ENCODE measurements around the gene ZNF423. TPM values are rescaled to one million over a fixed set of nuclear protein-coding genes. Genes with fewer than 3 reads are reported as not detected.
"Not testable (repeated sequence)": the region's sequence is repeated elsewhere in the genome, so short reads cannot be mapped to it uniquely, and the experiment has no call there.

ZNF423 gene
- total RNA-seq, 1 donor from 2014 or later: 19.8 TPM

DNA sequence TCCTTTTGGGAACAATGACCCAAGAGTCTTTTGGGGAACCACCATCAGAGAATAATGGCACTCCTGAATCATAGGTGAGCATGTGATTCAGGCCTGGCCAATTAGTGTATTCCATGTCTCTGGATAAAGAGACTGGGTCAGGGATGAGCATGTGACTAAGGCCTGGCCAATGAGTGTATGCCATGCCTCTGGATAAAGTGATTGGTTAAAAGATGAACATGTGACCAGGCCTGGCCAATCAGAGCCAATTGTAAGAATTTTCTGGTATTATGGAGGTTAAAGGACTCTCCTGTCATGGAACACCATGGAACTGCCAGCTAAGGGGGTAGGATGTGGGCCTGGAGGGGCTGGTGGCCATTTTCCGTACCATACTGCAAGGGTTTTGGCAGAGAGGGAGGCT, 288.0 kb downstream of the ZNF423 start:
- Mint-ChIP-seq H3K9me3 (peaks cover 4% of the 10 kb centered on the region), H3K27me3 (ENCODE audit: low read depth) (no peaks in the 10 kb centered on the region), H3K4me1 (peaks cover 12% of the 10 kb centered on the region), H3K4me3 (no peak overlapping the region), H3K36me3 (peaks cover 3% of the 10 kb centered on the region), H3K27ac (no peak overlapping the region)
- TF ChIP-seq, protein P1, sequence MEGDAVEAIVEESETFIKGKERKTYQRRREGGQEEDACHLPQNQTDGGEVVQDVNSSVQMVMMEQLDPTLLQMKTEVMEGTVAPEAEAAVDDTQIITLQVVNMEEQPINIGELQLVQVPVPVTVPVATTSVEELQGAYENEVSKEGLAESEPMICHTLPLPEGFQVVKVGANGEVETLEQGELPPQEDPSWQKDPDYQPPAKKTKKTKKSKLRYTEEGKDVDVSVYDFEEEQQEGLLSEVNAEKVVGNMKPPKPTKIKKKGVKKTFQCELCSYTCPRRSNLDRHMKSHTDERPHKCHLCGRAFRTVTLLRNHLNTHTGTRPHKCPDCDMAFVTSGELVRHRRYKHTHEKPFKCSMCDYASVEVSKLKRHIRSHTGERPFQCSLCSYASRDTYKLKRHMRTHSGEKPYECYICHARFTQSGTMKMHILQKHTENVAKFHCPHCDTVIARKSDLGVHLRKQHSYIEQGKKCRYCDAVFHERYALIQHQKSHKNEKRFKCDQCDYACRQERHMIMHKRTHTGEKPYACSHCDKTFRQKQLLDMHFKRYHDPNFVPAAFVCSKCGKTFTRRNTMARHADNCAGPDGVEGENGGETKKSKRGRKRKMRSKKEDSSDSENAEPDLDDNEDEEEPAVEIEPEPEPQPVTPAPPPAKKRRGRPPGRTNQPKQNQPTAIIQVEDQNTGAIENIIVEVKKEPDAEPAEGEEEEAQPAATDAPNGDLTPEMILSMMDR (IDR thresholded peaks at IDR 0.05; ENCODE audit: unreplicated experiment): no peak
- no peak for DNase-seq (ENCODE audit: low spot score in 2 of 2, unreplicated experiment in 2 of 2)

DNA sequence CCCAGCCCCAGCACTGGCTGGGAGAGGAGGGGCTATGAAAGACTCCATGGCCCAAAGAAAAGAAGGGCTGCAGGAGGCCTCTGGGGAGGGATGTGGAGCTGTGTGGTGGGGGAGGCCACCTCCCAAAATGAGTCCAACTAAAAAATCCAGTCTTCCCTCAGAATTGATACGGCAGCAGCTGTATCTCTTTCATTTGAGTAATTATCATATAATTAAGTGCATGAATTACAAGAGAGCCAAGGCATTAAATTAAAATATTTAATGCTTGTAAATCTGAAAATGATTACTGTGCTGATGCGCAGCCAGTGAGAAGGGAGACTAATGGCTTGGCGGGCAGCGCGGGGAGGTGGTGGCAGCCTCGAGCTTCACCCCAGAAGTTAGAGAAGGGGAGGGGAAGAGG, 289.5 kb downstream of the ZNF423 start:
- Mint-ChIP-seq H3K4me3 (no peak overlapping the region), H3K27me3 (ENCODE audit: low read depth) (no peaks in the 10 kb centered on the region), H3K27ac (no peak overlapping the region), H3K9me3 (no peaks in the 10 kb centered on the region), H3K36me3 (no peaks in the 10 kb centered on the region), H3K4me1 (peaks cover 12% of the 10 kb centered on the region)
- DNase-seq (ENCODE audit: low spot score in 2 of 2, unreplicated experiment in 2 of 2): no peak
- TF ChIP-seq, protein P1 (IDR thresholded peaks at IDR 0.05; ENCODE audit: unreplicated experiment): no peak

DNA sequence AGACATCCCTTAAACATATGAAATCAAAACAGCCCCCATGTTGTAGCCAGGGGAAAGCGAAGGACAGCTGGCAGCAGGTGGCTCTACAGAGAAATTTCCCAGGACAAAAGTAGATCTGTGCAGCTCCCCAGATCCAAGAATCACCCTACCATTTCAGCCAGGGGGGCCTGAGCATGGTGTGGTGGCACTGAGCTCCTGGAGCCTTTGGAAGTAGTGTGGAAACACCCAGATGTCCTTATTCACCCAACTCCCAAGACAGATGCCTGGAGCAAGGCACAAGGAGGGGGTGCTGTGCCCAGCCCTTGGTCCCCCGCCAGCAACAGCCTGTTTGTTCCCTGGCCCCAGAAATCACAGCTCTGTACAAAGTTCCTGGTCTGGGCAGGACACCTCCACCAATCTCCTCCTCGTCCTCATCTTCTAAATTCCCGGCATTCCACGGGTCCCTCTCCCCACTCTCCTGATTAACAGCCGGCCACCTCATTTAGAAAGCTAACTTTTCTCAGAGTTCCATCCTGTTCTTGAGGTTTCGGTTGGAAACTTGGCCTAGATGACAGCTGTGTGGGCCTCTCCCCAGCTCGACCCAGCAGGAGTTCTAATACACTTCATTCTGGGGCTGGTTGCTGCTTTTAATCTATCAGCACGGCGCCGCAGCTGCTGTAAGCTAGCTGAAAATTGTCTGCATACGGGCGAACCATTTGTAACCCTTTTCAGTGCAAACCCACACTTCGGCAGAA, 291.2 kb downstream of the ZNF423 start:
- Mint-ChIP-seq H3K9me3 (no peaks in the 10 kb centered on the region), H3K27me3 (ENCODE audit: low read depth) (no peaks in the 10 kb centered on the region), H3K4me1 (peaks cover 12% of the 10 kb centered on the region), H3K27ac (peak overlapping the region; percentile 35), H3K4me3 (no peak overlapping the region), H3K36me3 (no peaks in the 10 kb centered on the region)
- DNase-seq (ENCODE audit: low spot score in 2 of 2, unreplicated experiment in 2 of 2): no peak
- TF ChIP-seq, protein P1 (IDR thresholded peaks at IDR 0.05; ENCODE audit: unreplicated experiment): no peak

DNA sequence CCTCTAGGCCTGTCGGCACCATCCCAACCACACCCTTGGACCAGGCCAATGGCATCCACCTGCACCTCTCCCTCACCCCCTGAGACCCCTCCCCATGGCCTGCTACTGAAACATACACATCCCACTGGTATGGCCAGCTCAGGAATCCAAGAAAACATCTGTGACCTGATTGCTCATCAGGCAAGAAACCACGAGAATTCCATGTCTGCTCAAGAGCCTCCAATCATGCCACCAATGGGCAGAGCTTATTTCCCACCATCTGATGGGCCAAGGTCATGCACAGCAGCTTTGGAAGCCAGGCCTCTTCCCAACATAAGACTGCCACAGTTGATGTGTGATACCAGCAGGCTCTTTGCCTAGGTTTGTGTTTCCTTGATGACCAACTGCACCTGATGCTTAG, 292.2 kb downstream of the ZNF423 start:
- H3K4me1 Mint-ChIP-seq: peaks cover 12% of the 10 kb centered on the region
- H3K4me3 Mint-ChIP-seq: no peak overlapping the region
- no peaks in the 10 kb centered on the region for H3K36me3 Mint-ChIP-seq
- H3K27me3 Mint-ChIP-seq (ENCODE audit: low read depth): no peaks in the 10 kb centered on the region
- DNase-seq (ENCODE audit: low spot score in 2 of 2, unreplicated experiment in 2 of 2): no peak
- no peaks in the 10 kb centered on the region for H3K9me3 Mint-ChIP-seq
- H3K27ac Mint-ChIP-seq: no peak overlapping the region
- TF ChIP-seq, protein P1 (IDR thresholded peaks at IDR 0.05; ENCODE audit: unreplicated experiment): no peak

DNA sequence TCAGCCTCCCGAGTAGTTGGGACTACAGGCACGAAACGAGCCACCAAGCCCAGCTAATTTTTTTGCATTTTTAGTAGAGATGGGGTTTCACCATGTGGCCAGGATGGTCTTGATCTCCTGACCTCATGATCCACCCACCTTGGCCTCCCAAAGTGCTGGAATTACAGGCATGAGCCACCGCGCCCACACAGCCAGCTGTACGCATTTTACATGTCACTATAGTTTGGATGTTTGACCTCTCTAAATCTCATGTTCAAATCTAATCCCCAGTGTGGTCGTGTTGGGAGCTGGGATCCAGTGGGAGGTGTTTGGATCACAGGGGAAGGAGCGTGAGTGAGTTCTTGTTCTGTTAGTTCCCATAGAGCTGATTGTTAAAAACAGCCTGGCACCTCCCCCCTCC, 293.0 kb downstream of the ZNF423 start:
- not testable (repeated sequence) for DNase-seq (ENCODE audit: low spot score in 2 of 2, unreplicated experiment in 2 of 2); H3K9me3 Mint-ChIP-seq; H3K27ac Mint-ChIP-seq; H3K27me3 Mint-ChIP-seq (ENCODE audit: low read depth); H3K4me3 Mint-ChIP-seq; H3K36me3 Mint-ChIP-seq
- H3K4me1 Mint-ChIP-seq: peaks cover 12% of the 10 kb centered on the region

DNA sequence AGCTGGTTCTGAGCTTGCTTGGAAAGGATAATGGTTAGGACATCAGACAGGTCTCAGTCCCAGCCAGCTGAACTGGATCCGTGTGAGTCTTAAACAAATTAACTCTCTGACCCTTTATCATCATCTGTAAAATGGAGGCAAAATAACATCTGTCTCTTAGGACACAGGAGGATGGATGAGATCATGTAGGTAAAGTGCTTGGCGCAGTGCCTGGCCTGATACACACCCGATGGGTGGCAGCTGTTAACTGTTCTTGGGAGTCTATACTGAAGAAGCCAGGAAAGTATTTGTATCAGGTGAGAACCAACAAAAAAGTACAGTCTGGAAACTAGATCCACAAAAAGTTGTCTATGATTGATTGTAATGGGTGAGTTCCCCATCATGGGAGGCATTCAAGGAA, 293.7 kb downstream of the ZNF423 start:
- Mint-ChIP-seq H3K9me3 (no peaks in the 10 kb centered on the region), H3K27me3 (ENCODE audit: low read depth) (no peaks in the 10 kb centered on the region)

More for the DNA sequence above, 293.7 kb downstream of the ZNF423 start:
- Mint-ChIP-seq H3K27ac (no peak overlapping the region), H3K4me1 (peaks cover 12% of the 10 kb centered on the region), H3K36me3 (no peaks in the 10 kb centered on the region), H3K4me3 (no peak overlapping the region)
- no peak for DNase-seq (ENCODE audit: low spot score in 2 of 2, unreplicated experiment in 2 of 2)
- TF ChIP-seq, protein P1 (IDR thresholded peaks at IDR 0.05; ENCODE audit: unreplicated experiment): no peak
